Measurements from ENCODE around the gene CCDC106. TPM values are rescaled to one million over a fixed set of nuclear protein-coding genes. Genes with fewer than 3 reads are reported as not detected.

Gene CCDC106
- total and polyA plus RNA-seq, 4 donors, result 7.2 to 19.0 (median 10.5) TPM

DNA sequence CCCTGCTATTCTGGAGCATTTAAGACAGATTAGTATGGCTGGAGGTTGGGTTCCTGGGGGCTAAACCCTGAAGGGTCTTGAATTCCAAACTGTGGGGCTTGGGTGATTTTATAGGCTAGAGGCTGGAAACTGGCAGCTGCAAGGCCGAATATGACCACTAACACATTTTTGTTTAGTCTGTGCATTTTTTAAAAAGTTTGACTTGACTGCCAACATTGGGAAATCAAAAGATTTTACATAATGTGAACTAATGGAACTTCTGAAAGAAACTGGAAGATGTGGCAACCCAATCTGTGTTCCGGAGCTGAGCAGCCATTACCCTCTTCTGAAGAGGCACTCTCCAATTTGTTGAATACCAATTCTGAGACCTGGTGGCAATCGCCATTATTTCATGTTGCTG, 28.7 kb upstream of the CCDC106 start:
- Histone ChIP-seq H3K4me1 (ENCODE audit: control insufficient read depth in 1 of 2, insufficient read depth in 2 of 2, low read length in 2 of 2) (no peaks in the 10 kb centered on the region), H3K36me3 (ENCODE audit: control insufficient read depth in 1 of 2, insufficient read depth in 2 of 2, low read length in 1 of 2) (peaks cover 0 to 6% of the 10 kb centered on the region in 2 donors)
- WGBS, 2 donors, result 67% methylated on average over 3 of the region's 3 CpGs

DNA sequence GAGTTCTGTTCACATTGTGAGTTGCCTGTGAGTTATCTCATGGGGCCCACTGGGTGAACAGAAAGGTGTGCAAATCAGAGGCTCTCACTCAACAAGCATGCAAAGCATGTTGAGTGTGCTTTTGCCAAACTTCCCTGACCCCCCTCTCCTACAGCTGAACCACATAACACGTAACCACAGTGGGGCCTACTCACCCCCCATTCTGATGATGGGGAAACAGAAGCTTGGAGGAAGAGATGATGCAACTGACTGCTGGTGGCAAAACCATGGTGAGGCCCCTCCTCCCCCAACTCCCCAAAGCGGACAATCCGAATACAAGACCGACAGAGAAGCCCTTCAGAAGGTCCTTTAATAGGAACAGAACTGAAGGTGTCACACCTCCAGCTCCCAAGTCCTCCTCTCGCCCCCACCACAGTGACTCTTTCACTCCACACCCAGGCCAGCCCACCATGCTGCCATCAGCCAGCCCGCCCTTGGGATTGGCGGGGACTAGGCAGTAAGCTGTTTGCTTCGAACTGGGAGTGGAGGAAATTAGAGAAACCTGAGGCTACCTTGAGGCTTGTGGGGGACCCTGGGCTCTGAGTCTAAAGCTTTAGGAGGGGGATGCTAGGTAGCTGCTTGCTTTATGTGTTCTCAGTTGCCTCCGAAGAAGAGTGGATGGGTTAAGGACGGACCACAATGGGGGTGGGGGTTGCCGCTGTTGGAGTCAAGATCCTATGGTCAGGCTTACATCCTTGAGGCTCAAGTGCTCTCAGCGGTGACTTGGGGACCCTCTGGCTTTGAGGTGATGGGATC, 27.4 kb upstream of the CCDC106 start:
- no peak overlapping the region for H3K27ac ChIP-seq (ENCODE audit: low read depth in 1 of 2, low read length in 2 of 2)
- H3K4me3 ChIP-seq (ENCODE audit: low read length in 2 of 2), result no peak overlapping the region
- ATAC-seq (ENCODE audit: low FRiP score) (no peak), DNase-seq (peak in 1 of 2 donors; percentile 45)
- H3K4me1 ChIP-seq (ENCODE audit: control insufficient read depth in 1 of 2, insufficient read depth in 2 of 2, low read length in 2 of 2), result no peaks in the 10 kb centered on the region
- no peaks in the 10 kb centered on the region for H3K27me3 ChIP-seq (ENCODE audit: control insufficient read depth in 1 of 2, insufficient read depth in 2 of 2, low read length in 1 of 2)
- 90 to 93% methylated on average over 12 of the region's 12 CpGs for WGBS, 2 donors
- no peaks in the 10 kb centered on the region for H3K9me3 ChIP-seq (ENCODE audit: control insufficient read depth, low read length)
- H3K36me3 ChIP-seq (ENCODE audit: control insufficient read depth in 1 of 2, insufficient read depth in 2 of 2, low read length in 1 of 2), result peaks cover 0 to 4% of the 10 kb centered on the region in 2 donors
- intact Hi-C loops (cut with DNase I), result no loop called here

More for the DNA sequence above, 28.7 kb upstream of the CCDC106 start:
- intact Hi-C loops (cut with DNase I), result no loop called here
- H3K4me3 ChIP-seq (ENCODE audit: low read length in 2 of 2), result no peak overlapping the region
- no peaks in the 10 kb centered on the region for H3K27me3 ChIP-seq (ENCODE audit: control insufficient read depth in 1 of 2, insufficient read depth in 2 of 2, low read length in 1 of 2)
- H3K27ac ChIP-seq (ENCODE audit: low read depth in 1 of 2, low read length in 2 of 2), result no peak overlapping the region
- H3K9me3 ChIP-seq (ENCODE audit: control insufficient read depth, low read length), result no peaks in the 10 kb centered on the region
- DNase-seq (no peak), ATAC-seq (ENCODE audit: low FRiP score) (no peak)

DNA sequence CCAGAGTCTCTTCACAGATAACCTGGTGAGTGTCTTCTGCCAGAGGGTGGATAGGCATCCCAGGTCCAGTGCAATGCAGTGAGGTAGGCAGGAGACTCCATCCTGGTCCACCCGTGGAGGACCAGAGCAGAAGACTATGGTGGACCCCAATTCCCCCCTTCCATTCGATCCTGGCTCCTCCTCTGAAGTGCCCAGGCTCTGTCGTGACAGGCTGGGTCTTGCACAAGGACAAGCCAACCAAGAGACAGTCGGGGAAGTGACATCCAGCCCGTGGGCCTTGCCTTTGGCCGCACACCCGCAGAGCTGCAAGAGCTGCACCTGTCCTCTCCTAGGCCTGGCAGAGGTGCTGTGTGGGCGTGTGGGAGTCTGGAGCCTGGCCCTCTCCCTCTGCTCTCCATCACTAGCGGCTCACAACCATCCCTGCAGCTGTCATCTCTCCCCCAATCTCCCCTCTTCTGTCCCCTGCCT, 26.8 kb upstream of the CCDC106 start:
- peaks cover 0 to 3% of the 10 kb centered on the region in 2 donors for H3K36me3 ChIP-seq (ENCODE audit: control insufficient read depth in 1 of 2, insufficient read depth in 2 of 2, low read length in 1 of 2)
- DNase-seq (no peak), ATAC-seq (ENCODE audit: low FRiP score) (no peak)
- intact Hi-C loops (cut with DNase I), result no loop called here
- no peak overlapping the region for H3K4me3 ChIP-seq (ENCODE audit: low read length in 2 of 2)
- no peak overlapping the region for H3K27ac ChIP-seq (ENCODE audit: low read depth in 1 of 2, low read length in 2 of 2)
- WGBS, 2 donors, result 84 to 88% methylated on average over 9 of the region's 9 CpGs
- H3K4me1 ChIP-seq (ENCODE audit: control insufficient read depth in 1 of 2, insufficient read depth in 2 of 2, low read length in 2 of 2), result no peaks in the 10 kb centered on the region
- H3K27me3 ChIP-seq (ENCODE audit: control insufficient read depth in 1 of 2, insufficient read depth in 2 of 2, low read length in 1 of 2), result no peaks in the 10 kb centered on the region
- no peaks in the 10 kb centered on the region for H3K9me3 ChIP-seq (ENCODE audit: control insufficient read depth, low read length)

GRCh38 chr19:55621673-55622231, 26.3 kb upstream of the CCDC106 start:
- DNase-seq (peak in 1 of 2 donors; percentile 56), ATAC-seq (ENCODE audit: low FRiP score) (no peak)
- Histone ChIP-seq H3K27ac (ENCODE audit: low read depth in 1 of 2, low read length in 2 of 2) (no peak overlapping the region), H3K4me3 (ENCODE audit: low read length in 2 of 2) (no peak overlapping the region), H3K4me1 (ENCODE audit: control insufficient read depth in 1 of 2, insufficient read depth in 2 of 2, low read length in 2 of 2) (no peaks in the 10 kb centered on the region), H3K9me3 (ENCODE audit: control insufficient read depth, low read length) (no peaks in the 10 kb centered on the region), H3K36me3 (ENCODE audit: control insufficient read depth in 1 of 2, insufficient read depth in 2 of 2, low read length in 1 of 2) (no peaks in the 10 kb centered on the region), H3K27me3 (ENCODE audit: control insufficient read depth in 1 of 2, insufficient read depth in 2 of 2, low read length in 1 of 2) (no peaks in the 10 kb centered on the region)
- intact Hi-C loops (cut with DNase I), result no loop called here
- 95 to 96% methylated on average over 55 of the region's 55 CpGs for WGBS, 2 donors

- ATAC-seq (ENCODE audit: low FRiP score), result no peak
- no peaks in the 10 kb centered on the region for H3K4me1 ChIP-seq (ENCODE audit: control insufficient read depth in 1 of 2, insufficient read depth in 2 of 2, low read length in 2 of 2)
Measured at GRCh38 chr19:55622242-55622969, 25.6 kb upstream of the CCDC106 start.

GRCh38 chr19:55623130-55623529, 24.9 kb upstream of the CCDC106 start:
- Histone ChIP-seq H3K27ac (ENCODE audit: low read depth in 1 of 2, low read length in 2 of 2) (no peak overlapping the region), H3K27me3 (ENCODE audit: control insufficient read depth in 1 of 2, insufficient read depth in 2 of 2, low read length in 1 of 2) (no peaks in the 10 kb centered on the region), H3K36me3 (ENCODE audit: control insufficient read depth in 1 of 2, insufficient read depth in 2 of 2, low read length in 1 of 2) (no peaks in the 10 kb centered on the region), H3K9me3 (ENCODE audit: control insufficient read depth, low read length) (no peaks in the 10 kb centered on the region), H3K4me3 (ENCODE audit: low read length in 2 of 2) (no peak overlapping the region), H3K4me1 (ENCODE audit: control insufficient read depth in 1 of 2, insufficient read depth in 2 of 2, low read length in 2 of 2) (no peaks in the 10 kb centered on the region)
- intact Hi-C loops (cut with DNase I), result no loop called here
- ATAC-seq (ENCODE audit: low FRiP score), result no peak
- WGBS, 2 donors, result 93 to 95% methylated on average over 7 of the region's 7 CpGs
- no peak for DNase-seq

More at GRCh38 chr19:55622242-55622969, 25.6 kb upstream of the CCDC106 start:
- peak in 1 of 2 donors; percentile 56 for DNase-seq
- no peaks in the 10 kb centered on the region for H3K36me3 ChIP-seq (ENCODE audit: control insufficient read depth in 1 of 2, insufficient read depth in 2 of 2, low read length in 1 of 2)
- intact Hi-C loops (cut with DNase I), result no loop called here
- 92 to 93% methylated on average over 40 of the region's 40 CpGs for WGBS, 2 donors
- no peak overlapping the region for H3K27ac ChIP-seq (ENCODE audit: low read depth in 1 of 2, low read length in 2 of 2)
- H3K9me3 ChIP-seq (ENCODE audit: control insufficient read depth, low read length), result no peaks in the 10 kb centered on the region
- no peaks in the 10 kb centered on the region for H3K27me3 ChIP-seq (ENCODE audit: control insufficient read depth in 1 of 2, insufficient read depth in 2 of 2, low read length in 1 of 2)
- no peak overlapping the region for H3K4me3 ChIP-seq (ENCODE audit: low read length in 2 of 2)

- no peaks in the 10 kb centered on the region for H3K27me3 ChIP-seq (ENCODE audit: control insufficient read depth in 1 of 2, insufficient read depth in 2 of 2, low read length in 1 of 2)
- no peaks in the 10 kb centered on the region for H3K9me3 ChIP-seq (ENCODE audit: control insufficient read depth, low read length)
- H3K36me3 ChIP-seq (ENCODE audit: control insufficient read depth in 1 of 2, insufficient read depth in 2 of 2, low read length in 1 of 2), result no peaks in the 10 kb centered on the region
- no peak overlapping the region for H3K27ac ChIP-seq (ENCODE audit: low read depth in 1 of 2, low read length in 2 of 2)
- WGBS, 2 donors, result 31 to 32% methylated on average over 7 of the region's 7 CpGs
- no peaks in the 10 kb centered on the region for H3K4me1 ChIP-seq (ENCODE audit: control insufficient read depth in 1 of 2, insufficient read depth in 2 of 2, low read length in 2 of 2)
- DNase-seq, result no peak
- no peak for ATAC-seq (ENCODE audit: low FRiP score)
- H3K4me3 ChIP-seq (ENCODE audit: low read length in 2 of 2), result no peak overlapping the region
- intact Hi-C loops (cut with DNase I), result no loop called here
Measured at GRCh38 chr19:55623561-55623960, 24.5 kb upstream of the CCDC106 start.

GRCh38 chr19:55624109-55625003, 23.7 kb upstream of the CCDC106 start, which contains the start of gene ZNF784:
Gene ZNF784 (minus strand): TSS chr19:55624566. CDS start chr19:55624561, 5 bp downstream.
- Histone ChIP-seq H3K36me3 (ENCODE audit: control insufficient read depth in 1 of 2, insufficient read depth in 2 of 2, low read length in 1 of 2) (no peaks in the 10 kb centered on the region), H3K27ac (ENCODE audit: low read depth in 1 of 2, low read length in 2 of 2) (peak within 1 kb of the TSS in 1 of 2 donors; percentile 93), H3K4me3 (ENCODE audit: low read length in 2 of 2) (peak within 1 kb of the TSS; percentile 58 to 62), H3K4me1 (ENCODE audit: control insufficient read depth in 1 of 2, insufficient read depth in 2 of 2, low read length in 2 of 2) (no peaks in the 10 kb centered on the region), H3K27me3 (ENCODE audit: control insufficient read depth in 1 of 2, insufficient read depth in 2 of 2, low read length in 1 of 2) (no peaks in the 10 kb centered on the region), H3K9me3 (ENCODE audit: control insufficient read depth, low read length) (no peaks in the 10 kb centered on the region)
- 1% methylated on average over 53 to 56 of the region's 56 CpGs for WGBS, 2 donors
- intact Hi-C loops (cut with DNase I), result no loop called here
- DNase-seq (peak; percentile 94 to 97), ATAC-seq (ENCODE audit: low FRiP score) (peak; percentile 97)

All from aorta (tissue), 5 donors.